Subcutaneous adipose tissue (tissue), 4 donors: ENCODE measurements around the gene NUDT16L1. TPM values are rescaled to one million over a fixed set of nuclear protein-coding genes. Genes with fewer than 3 reads are reported as not detected.

ENCODE experiments used
- total RNA-seq, 4 donors: library from RNA; depleted of rRNA; stranded (reverse); fragments of >200 nt; gene quantifications; one replicate each; pipeline ENCODE4 v1.1.0, GENCODE V29; 2016
- TF ChIP-seq, protein P1 (sequence below): fragments of 450-650 bp; IDR thresholded peaks from one replicate; pipeline ENCODE4 v1.5.1; 2016; ENCODE audit warnings: low read depth, mild to moderate bottlenecking, control low read depth, antibody characterized with exemption, moderate library complexity

The NUDT16L1 gene
- total RNA-seq, 4 donors from 2014 or later: 11.7 to 38.8 (median 16.7) TPM

DNA sequence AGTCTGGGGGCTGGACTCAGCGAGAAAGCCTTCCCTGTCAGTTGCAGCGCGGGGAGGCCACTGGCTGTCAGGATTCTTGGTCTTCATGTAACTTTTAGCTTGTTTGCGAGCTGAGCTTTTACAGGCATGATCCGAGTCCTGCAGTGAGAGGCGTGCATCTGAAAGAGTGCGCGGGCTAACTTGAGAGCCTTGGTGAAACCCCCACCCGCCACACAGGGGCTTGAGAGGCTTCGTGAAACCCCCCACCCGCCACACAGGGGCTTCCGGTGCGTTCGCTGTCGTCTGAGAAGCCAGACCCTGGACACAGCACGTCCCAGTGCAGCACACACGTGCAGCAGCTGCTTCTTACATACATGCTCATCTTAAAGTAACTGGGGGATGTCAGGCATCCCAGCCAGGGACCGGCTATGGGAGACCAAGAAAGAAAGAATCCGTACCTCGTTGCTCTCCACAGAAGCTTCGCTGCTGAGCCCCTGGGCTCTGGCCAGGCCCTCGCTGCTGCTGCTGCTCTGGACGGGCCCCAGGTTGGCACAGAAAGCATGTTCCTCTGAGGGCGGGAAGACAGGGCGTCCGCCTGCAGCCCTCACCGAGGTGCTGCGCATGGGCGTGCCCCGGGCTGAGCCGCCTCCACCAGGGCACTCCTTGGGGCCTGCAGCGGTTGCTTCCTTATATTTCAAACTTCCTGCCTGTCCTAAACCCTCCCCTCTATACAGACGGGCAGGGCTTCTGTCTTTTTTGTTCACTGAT, 7.8 kb downstream of the NUDT16L1 start:
- TF ChIP-seq, protein P1, sequence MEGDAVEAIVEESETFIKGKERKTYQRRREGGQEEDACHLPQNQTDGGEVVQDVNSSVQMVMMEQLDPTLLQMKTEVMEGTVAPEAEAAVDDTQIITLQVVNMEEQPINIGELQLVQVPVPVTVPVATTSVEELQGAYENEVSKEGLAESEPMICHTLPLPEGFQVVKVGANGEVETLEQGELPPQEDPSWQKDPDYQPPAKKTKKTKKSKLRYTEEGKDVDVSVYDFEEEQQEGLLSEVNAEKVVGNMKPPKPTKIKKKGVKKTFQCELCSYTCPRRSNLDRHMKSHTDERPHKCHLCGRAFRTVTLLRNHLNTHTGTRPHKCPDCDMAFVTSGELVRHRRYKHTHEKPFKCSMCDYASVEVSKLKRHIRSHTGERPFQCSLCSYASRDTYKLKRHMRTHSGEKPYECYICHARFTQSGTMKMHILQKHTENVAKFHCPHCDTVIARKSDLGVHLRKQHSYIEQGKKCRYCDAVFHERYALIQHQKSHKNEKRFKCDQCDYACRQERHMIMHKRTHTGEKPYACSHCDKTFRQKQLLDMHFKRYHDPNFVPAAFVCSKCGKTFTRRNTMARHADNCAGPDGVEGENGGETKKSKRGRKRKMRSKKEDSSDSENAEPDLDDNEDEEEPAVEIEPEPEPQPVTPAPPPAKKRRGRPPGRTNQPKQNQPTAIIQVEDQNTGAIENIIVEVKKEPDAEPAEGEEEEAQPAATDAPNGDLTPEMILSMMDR: no peak

DNA sequence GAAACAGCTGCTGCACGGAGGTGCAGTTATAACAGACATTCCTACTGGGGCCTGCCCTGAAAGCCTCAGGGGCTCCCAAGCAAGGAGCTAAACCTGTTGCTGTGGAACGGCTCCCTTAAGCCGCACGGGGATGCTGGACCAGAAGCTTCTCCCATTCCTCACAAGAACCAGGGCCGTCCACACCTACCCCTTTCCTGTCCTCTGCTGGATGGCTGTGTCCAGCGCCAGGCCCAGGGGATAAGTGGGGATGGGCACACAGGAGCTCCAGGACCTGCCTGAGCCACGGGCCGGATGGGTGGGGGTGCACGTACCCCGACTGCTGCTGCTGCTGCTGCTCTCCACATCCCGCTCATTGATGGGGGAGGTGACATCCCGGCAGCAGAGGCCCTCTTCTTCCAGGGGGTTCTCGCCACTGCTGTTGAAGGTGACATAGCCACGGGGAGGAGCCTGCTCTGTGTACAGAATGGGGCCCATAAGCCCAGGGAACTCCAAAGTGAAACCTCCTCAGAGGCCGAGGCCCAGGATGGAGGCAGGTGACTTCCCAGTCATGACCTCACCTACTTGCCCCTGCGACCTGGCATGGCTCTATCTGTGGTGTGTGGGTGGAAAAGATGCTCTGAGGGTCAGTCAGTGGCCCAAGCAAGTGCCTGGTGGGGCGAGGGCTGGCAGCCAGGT, 8.6 kb downstream of the NUDT16L1 start:
- TF ChIP-seq, protein P1: no peak

DNA sequence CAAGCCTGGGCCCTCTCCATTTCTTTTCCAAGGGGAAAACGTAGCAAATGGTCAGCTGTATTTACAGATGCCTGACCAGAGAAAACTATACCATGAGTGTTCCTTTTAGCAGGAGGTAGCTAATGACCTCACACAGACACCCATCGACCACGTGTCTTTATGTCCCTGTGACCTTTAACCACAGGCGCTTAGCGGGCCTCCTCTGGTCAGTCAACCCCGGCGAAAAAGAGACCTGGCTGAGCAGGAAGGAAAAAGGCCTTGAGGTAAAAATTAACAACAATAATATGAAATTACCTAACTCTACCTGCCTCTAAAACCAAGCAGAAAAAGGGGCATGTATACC, 9.1 kb downstream of the NUDT16L1 start:
- TF ChIP-seq, protein P1: no peak

DNA sequence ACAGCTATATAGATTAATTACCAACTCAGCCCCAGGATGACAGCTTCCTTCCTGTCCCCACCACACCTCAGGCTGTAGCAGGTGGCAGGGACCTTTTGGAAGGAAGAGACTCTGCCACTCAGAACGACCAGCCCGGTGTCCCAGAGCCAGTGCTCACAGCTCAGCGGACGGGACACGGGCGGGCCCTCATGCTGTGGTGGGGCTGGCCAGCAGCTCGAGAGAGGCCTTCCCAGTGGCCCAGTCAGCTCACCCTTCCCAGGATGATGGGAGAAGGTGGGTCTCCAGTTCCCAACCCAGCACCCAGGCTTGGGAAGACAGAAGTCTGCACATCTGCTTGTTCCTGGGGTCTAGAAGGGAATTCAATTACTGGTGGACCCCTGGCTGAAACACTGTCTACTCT, 10.5 kb downstream of the NUDT16L1 start:
- TF ChIP-seq, protein P1: no peak

DNA sequence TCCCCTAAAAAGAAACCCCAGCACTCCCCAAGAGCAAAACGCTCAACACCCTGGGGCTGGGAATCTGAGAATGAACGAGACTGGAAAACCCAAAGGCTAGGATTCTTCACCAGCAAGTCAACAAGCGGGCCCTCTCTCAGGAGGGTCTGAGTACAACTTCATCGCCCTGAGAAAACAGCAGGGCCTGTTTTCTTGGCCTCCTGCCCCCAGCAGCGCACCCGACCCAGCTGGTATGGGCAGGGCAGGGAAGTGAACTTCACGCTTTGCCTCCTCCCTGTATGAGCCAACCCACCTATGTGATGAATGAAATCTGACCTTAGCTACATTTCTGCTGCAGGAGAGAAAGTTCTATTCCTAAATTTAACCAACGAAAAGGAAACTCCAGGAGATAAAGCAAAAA, 11.1 kb downstream of the NUDT16L1 start:
- TF ChIP-seq, protein P1: no peak

DNA sequence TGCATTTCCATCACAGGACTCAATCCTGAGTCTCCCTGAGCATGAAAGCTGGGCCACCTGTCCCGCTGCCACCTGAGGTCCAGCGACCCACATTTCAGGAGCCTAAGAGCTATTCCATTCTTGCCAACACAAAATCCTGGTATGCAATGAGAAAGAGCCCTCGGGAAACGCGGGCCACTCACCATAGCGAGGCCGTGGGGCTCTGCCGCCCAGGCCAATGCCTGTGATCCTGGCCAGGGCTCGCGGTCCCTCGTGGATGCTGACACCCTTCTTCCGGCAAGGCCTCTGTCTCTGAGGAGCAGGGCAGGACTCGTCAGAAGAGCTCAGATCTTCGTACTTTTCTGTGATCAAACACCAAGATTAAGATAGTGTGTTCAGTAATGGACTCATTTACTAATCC, 11.6 kb downstream of the NUDT16L1 start:
- TF ChIP-seq, protein P1: no peak

DNA sequence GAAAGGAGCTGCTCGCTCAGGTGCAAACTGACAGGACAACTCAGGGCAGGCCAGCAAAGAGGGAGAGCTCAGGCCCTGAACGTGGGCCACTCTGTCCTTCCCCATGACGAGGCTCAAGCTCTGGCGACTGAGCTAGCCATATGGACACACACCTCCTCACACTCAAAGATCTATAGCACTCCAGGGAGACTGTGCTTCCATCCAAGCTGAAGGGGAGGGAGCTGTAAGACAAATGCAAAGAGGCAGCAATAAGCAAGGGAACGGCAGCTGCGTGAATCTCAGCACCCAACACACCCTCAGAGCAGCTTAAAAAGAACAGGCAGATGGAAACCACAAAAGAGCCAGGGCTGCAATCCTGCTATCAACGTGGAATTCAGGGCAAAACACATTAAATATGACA, 13.5 kb downstream of the NUDT16L1 start:
- TF ChIP-seq, protein P1: no peak
